Measurements from ENCODE around the gene TECTA.

Gene TECTA, protein sequence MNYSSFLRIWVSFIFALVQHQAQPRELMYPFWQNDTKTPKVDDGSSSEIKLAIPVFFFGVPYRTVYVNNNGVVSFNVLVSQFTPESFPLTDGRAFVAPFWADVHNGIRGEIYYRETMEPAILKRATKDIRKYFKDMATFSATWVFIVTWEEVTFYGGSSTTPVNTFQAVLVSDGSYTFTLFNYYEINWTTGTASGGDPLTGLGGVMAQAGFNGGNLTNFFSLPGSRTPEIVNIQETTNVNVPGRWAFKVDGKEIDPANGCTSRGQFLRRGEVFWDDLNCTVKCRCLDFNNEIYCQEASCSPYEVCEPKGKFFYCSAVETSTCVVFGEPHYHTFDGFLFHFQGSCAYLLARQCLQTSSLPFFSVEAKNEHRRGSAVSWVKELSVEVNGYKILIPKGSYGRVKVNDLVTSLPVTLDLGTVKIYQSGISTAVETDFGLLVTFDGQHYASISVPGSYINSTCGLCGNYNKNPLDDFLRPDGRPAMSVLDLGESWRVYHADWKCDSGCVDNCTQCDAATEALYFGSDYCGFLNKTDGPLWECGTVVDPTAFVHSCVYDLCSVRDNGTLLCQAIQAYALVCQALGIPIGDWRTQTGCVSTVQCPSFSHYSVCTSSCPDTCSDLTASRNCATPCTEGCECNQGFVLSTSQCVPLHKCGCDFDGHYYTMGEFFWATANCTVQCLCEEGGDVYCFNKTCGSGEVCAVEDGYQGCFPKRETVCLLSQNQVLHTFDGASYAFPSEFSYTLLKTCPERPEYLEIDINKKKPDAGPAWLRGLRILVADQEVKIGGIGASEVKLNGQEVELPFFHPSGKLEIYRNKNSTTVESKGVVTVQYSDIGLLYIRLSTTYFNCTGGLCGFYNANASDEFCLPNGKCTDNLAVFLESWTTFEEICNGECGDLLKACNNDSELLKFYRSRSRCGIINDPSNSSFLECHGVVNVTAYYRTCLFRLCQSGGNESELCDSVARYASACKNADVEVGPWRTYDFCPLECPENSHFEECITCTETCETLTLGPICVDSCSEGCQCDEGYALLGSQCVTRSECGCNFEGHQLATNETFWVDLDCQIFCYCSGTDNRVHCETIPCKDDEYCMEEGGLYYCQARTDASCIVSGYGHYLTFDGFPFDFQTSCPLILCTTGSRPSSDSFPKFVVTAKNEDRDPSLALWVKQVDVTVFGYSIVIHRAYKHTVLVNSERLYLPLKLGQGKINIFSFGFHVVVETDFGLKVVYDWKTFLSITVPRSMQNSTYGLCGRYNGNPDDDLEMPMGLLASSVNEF (N-terminal part only)

DNA sequence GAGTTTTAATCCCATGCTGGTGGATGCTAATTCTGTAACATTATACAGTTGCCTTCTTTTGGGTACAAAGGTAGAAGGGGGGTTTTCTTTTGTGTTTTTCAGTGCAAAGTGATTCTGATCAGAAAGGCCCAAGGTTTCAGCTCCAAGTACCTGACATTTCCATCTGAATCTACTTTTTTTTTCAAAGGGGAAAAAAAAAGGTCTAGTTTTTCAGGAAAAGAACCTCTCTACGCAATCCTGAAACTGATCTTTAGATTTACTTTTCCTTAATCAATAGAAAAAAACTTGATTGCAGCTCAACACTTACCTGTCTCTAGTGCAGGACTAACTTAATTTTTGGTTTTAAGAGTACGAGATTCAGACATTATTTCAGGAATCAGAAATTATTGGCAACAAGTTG, at the start of gene TECTA:
Gene TECTA, plus strand, starts transcription at position 301 of the 400 bp plus-strand sequence. CDS start 1,423 bp downstream, outside the sequence.
- Histone ChIP-seq H3K9ac (ENCODE audit: low read length in 5 of 5) (no peak within 1 kb of the TSS), H3K9me3 (ENCODE audit: control insufficient read depth in 5 of 5, low read length in 5 of 5) (no peaks in the 10 kb centered on the region), H3K27ac (ENCODE audit: low read depth, low read length) (no peak within 1 kb of the TSS), H3K4me1 (ENCODE audit: control insufficient read depth in 5 of 5, insufficient read depth in 5 of 5, low read length in 5 of 5) (peaks cover 5 to 16% (median 14%) of the 10 kb centered on the region in 5 donors), H3K4me3 (ENCODE audit: low read depth in 1 of 5, low read length in 5 of 5) (no peak within 1 kb of the TSS), H3K36me3 (ENCODE audit: control insufficient read depth in 5 of 5, insufficient read depth in 5 of 5, low read length in 5 of 5) (no peaks in the 10 kb centered on the region), H3K27me3 (ENCODE audit: control insufficient read depth in 5 of 5, insufficient read depth in 4 of 5, low read length in 5 of 5) (no peaks in the 10 kb centered on the region)

DNA sequence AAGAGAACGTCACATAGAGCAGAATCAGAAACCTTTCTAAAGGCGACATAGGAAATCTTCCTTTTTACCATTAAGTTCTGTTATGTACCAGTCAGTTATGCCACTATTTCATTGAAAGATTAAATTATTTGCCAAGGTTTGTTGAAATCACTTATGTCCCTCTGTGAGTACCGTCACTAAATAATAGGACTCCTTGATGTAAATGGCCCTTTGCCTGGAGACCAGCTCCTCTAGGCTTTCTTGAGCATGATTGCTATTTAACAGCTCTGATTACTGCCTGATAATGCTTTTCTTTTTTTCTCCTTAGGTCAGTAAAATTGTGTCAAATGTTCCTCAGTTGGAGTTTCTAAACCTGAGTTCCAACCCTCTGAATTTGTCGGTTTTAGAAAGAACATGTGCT, 47.8 kb upstream of the TECTA start:
- H3K9ac ChIP-seq (ENCODE audit: low read length in 5 of 5) = no peak overlapping the region
- no peaks in the 10 kb centered on the region for H3K4me1 ChIP-seq (ENCODE audit: control insufficient read depth in 5 of 5, insufficient read depth in 5 of 5, low read length in 5 of 5)

DNA sequence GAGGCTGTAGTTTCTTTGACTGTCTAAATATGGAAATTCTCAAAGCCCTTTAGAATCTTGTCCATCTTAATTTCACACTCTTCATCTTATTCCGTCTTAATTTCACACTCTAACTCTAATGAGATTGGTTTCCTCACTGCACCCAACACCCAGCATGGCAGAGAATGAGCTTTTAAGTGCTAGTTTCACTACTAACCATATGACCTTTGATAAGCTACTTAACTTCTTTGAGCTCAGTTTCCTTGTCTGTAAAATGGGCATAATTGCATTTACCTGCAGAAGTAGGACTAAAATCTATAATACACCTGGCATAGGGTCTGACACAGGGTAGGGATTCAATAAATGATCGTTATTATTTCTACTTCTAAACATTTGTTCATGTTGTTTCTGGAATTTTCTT, 46.8 kb upstream of the TECTA start:
- H3K27me3 ChIP-seq (ENCODE audit: control insufficient read depth in 5 of 5, insufficient read depth in 4 of 5, low read length in 5 of 5) = no peaks in the 10 kb centered on the region
- H3K4me3 ChIP-seq (ENCODE audit: low read depth in 1 of 5, low read length in 5 of 5) = no peak overlapping the region
- H3K36me3 ChIP-seq (ENCODE audit: control insufficient read depth in 5 of 5, insufficient read depth in 5 of 5, low read length in 5 of 5) = peaks cover 38 to 80% (median 47%) of the 10 kb centered on the region in 5 donors
- H3K4me1 ChIP-seq (ENCODE audit: control insufficient read depth in 5 of 5, insufficient read depth in 5 of 5, low read length in 5 of 5) = no peaks in the 10 kb centered on the region
- no peak overlapping the region for H3K9ac ChIP-seq (ENCODE audit: low read length in 5 of 5)
- no peak overlapping the region for H3K27ac ChIP-seq (ENCODE audit: low read depth, low read length)
- H3K9me3 ChIP-seq (ENCODE audit: control insufficient read depth in 5 of 5, low read length in 5 of 5) = no peaks in the 10 kb centered on the region

More for the DNA sequence above, 47.8 kb upstream of the TECTA start:
- Histone ChIP-seq H3K9me3 (ENCODE audit: control insufficient read depth in 5 of 5, low read length in 5 of 5) (no peaks in the 10 kb centered on the region), H3K27ac (ENCODE audit: low read depth, low read length) (no peak overlapping the region), H3K4me3 (ENCODE audit: low read depth in 1 of 5, low read length in 5 of 5) (no peak overlapping the region), H3K36me3 (ENCODE audit: control insufficient read depth in 5 of 5, insufficient read depth in 5 of 5, low read length in 5 of 5) (peaks cover 43 to 80% (median 44%) of the 10 kb centered on the region in 5 donors), H3K27me3 (ENCODE audit: control insufficient read depth in 5 of 5, insufficient read depth in 4 of 5, low read length in 5 of 5) (no peaks in the 10 kb centered on the region)

DNA sequence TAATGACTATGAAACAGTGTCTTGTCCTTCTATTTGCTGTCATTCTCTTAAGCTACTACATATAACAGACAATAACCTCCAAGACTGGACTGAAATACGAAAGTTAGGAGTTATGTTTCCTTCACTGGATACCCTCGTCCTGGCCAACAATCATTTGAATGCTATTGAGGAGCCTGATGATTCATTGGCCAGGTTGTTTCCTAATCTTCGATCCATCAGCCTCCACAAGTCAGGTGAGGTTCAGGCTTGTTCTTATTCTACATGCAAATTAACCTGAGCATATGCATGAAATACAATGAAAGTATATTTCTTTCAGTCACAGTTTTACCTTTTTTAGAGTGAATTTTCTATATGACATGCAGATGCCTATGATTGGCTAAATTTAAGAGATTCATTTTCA, 46.0 kb upstream of the TECTA start:
- Histone ChIP-seq H3K4me1 (ENCODE audit: control insufficient read depth in 5 of 5, insufficient read depth in 5 of 5, low read length in 5 of 5) (no peaks in the 10 kb centered on the region), H3K27ac (ENCODE audit: low read depth, low read length) (no peak overlapping the region), H3K4me3 (ENCODE audit: low read depth in 1 of 5, low read length in 5 of 5) (no peak overlapping the region), H3K27me3 (ENCODE audit: control insufficient read depth in 5 of 5, insufficient read depth in 4 of 5, low read length in 5 of 5) (no peaks in the 10 kb centered on the region), H3K9ac (ENCODE audit: low read length in 5 of 5) (no peak overlapping the region), H3K36me3 (ENCODE audit: control insufficient read depth in 5 of 5, insufficient read depth in 5 of 5, low read length in 5 of 5) (peaks cover 38 to 74% (median 44%) of the 10 kb centered on the region in 5 donors), H3K9me3 (ENCODE audit: control insufficient read depth in 5 of 5, low read length in 5 of 5) (no peaks in the 10 kb centered on the region)

DNA sequence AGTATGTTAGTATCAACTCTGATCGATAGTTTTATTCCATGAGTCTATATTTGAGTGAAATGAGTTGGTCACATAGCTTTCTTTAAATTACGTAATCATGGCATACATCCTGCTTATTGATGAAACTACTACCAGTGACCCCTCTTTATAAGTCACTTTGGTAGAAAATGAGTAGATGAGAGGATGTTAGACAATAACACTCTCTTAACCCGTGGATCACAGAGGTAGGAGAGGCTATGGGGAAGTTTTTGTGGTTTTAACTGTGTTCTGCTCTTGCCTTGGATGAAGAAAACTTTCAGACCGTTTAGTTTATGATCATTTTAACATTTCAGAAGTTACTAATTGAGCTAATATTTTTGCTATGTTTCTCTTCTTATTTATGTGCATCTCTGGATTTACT, 43.1 kb upstream of the TECTA start:
- Histone ChIP-seq H3K4me1 (ENCODE audit: control insufficient read depth in 5 of 5, insufficient read depth in 5 of 5, low read length in 5 of 5) (no peaks in the 10 kb centered on the region), H3K27me3 (ENCODE audit: control insufficient read depth in 5 of 5, insufficient read depth in 4 of 5, low read length in 5 of 5) (no peaks in the 10 kb centered on the region), H3K27ac (ENCODE audit: low read depth, low read length) (no peak overlapping the region), H3K9ac (ENCODE audit: low read length in 5 of 5) (no peak overlapping the region), H3K4me3 (ENCODE audit: low read depth in 1 of 5, low read length in 5 of 5) (no peak overlapping the region), H3K36me3 (ENCODE audit: control insufficient read depth in 5 of 5, insufficient read depth in 5 of 5, low read length in 5 of 5) (peaks cover 51 to 88% (median 57%) of the 10 kb centered on the region in 5 donors), H3K9me3 (ENCODE audit: control insufficient read depth in 5 of 5, low read length in 5 of 5) (no peaks in the 10 kb centered on the region)

DNA sequence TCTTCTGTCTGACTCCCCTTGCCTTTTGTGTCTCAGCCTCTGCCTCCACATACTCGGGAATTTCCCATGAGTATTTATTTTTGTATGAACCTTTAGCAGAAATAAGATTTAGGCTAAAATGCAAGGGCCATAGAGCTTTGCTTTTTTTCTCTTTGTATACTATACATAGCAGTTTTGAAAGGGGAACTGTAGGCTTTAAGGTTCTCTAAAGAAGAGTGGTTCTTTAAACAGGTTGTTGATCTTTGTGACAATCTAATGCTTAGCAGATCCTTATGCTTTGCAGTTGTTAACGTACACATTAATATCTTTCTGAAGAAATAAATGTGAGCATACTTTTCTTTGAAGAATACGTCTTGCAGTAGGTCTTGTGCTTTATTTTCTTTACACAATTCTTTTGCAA, 42.1 kb upstream of the TECTA start:
- Histone ChIP-seq H3K9ac (ENCODE audit: low read length in 5 of 5) (no peak overlapping the region), H3K4me1 (ENCODE audit: control insufficient read depth in 5 of 5, insufficient read depth in 5 of 5, low read length in 5 of 5) (no peaks in the 10 kb centered on the region), H3K27me3 (ENCODE audit: control insufficient read depth in 5 of 5, insufficient read depth in 4 of 5, low read length in 5 of 5) (no peaks in the 10 kb centered on the region), H3K27ac (ENCODE audit: low read depth, low read length) (no peak overlapping the region), H3K36me3 (ENCODE audit: control insufficient read depth in 5 of 5, insufficient read depth in 5 of 5, low read length in 5 of 5) (peaks cover 42 to 88% (median 52%) of the 10 kb centered on the region in 5 donors), H3K9me3 (ENCODE audit: control insufficient read depth in 5 of 5, low read length in 5 of 5) (no peaks in the 10 kb centered on the region), H3K4me3 (ENCODE audit: low read depth in 1 of 5, low read length in 5 of 5) (no peak overlapping the region)

DNA sequence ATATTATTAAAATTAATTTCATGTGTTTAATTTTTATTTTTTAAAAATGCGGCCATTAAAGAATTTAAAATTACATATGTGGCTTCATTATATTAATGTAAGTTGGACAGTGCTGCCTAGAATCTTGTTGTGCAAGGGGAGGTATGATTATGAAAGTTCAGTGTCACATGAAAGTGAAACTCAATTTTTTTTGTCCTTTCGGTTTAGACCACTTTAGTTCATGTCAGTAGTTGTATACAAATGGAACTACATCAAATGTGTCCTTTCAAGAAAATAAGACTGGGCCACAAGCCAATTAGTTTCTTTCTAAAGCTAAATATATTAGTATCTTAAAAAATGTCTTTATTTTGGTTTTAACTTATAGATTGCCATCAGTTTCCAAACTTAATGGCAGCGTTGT, 41.4 kb upstream of the TECTA start:
- Histone ChIP-seq H3K4me1 (ENCODE audit: control insufficient read depth in 5 of 5, insufficient read depth in 5 of 5, low read length in 5 of 5) (no peaks in the 10 kb centered on the region), H3K9ac (ENCODE audit: low read length in 5 of 5) (no peak overlapping the region), H3K4me3 (ENCODE audit: low read depth in 1 of 5, low read length in 5 of 5) (no peak overlapping the region), H3K9me3 (ENCODE audit: control insufficient read depth in 5 of 5, low read length in 5 of 5) (no peaks in the 10 kb centered on the region), H3K36me3 (ENCODE audit: control insufficient read depth in 5 of 5, insufficient read depth in 5 of 5, low read length in 5 of 5) (peaks cover 39 to 87% (median 51%) of the 10 kb centered on the region in 5 donors), H3K27ac (ENCODE audit: low read depth, low read length) (no peak overlapping the region), H3K27me3 (ENCODE audit: control insufficient read depth in 5 of 5, insufficient read depth in 4 of 5, low read length in 5 of 5) (no peaks in the 10 kb centered on the region)

DNA sequence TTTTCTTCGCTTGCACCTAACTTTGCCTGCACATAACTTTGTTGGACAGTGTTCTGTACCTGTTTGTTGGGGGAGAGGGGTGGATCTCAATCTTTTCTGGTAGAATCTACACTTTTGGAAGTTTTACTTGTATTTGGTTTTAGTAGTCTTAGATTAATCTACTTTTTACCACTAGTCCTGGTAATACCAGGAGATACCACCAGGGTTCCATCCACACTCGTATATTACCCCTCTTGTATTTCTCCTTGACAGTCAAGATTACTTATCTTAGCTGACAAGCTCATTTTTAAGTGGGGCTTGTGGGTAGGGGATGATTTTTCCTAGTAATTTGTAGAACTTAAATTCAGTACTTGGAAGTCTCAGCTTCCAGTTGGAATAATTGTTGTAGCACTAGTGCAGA, 37.3 kb upstream of the TECTA start:
- no peaks in the 10 kb centered on the region for H3K27me3 ChIP-seq (ENCODE audit: control insufficient read depth in 5 of 5, insufficient read depth in 4 of 5, low read length in 5 of 5)
- H3K4me1 ChIP-seq (ENCODE audit: control insufficient read depth in 5 of 5, insufficient read depth in 5 of 5, low read length in 5 of 5) = no peaks in the 10 kb centered on the region
- no peak overlapping the region for H3K4me3 ChIP-seq (ENCODE audit: low read depth in 1 of 5, low read length in 5 of 5)
- no peak overlapping the region for H3K27ac ChIP-seq (ENCODE audit: low read depth, low read length)
- no peak overlapping the region for H3K9ac ChIP-seq (ENCODE audit: low read length in 5 of 5)
- H3K36me3 ChIP-seq (ENCODE audit: control insufficient read depth in 5 of 5, insufficient read depth in 5 of 5, low read length in 5 of 5) = peaks cover 30 to 71% (median 39%) of the 10 kb centered on the region in 5 donors
- no peaks in the 10 kb centered on the region for H3K9me3 ChIP-seq (ENCODE audit: control insufficient read depth in 5 of 5, low read length in 5 of 5)

DNA sequence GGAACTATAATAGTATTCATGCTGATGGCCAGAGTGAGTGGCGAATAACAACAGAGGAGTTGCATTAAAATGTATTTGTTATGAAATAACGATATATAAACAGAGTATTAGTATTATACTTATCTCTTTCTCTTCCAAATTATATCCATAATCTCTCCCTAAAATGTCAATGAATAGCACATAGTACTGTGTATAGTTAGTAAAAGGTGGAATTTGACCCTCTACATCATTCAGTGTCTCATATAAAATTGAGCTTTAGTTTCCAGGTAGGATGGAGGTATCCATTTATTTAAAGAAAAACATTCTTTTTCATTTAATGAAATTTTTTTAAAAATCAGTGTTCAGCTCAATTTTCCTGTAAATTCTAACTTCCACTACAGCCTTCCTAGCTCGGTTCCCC, 34.4 kb upstream of the TECTA start:
- no peak overlapping the region for H3K4me3 ChIP-seq (ENCODE audit: low read depth in 1 of 5, low read length in 5 of 5)
- peaks cover 31 to 65% (median 38%) of the 10 kb centered on the region in 5 donors for H3K36me3 ChIP-seq (ENCODE audit: control insufficient read depth in 5 of 5, insufficient read depth in 5 of 5, low read length in 5 of 5)
- no peak overlapping the region for H3K9ac ChIP-seq (ENCODE audit: low read length in 5 of 5)
- H3K9me3 ChIP-seq (ENCODE audit: control insufficient read depth in 5 of 5, low read length in 5 of 5) = no peaks in the 10 kb centered on the region
- H3K27ac ChIP-seq (ENCODE audit: low read depth, low read length) = no peak overlapping the region
- H3K4me1 ChIP-seq (ENCODE audit: control insufficient read depth in 5 of 5, insufficient read depth in 5 of 5, low read length in 5 of 5) = peaks cover 0 to 7% (median 3%) of the 10 kb centered on the region in 5 donors
- no peaks in the 10 kb centered on the region for H3K27me3 ChIP-seq (ENCODE audit: control insufficient read depth in 5 of 5, insufficient read depth in 4 of 5, low read length in 5 of 5)

Measured in subcutaneous abdominal adipose tissue (tissue), 5 donors.